Type B pancreatic cell (in vitro differentiated cells): ENCODE data around the gene LOXL3. TPM values are rescaled to one million over a fixed set of nuclear protein-coding genes. Genes with fewer than 3 reads are reported as not detected.

ENCODE experiments used
- DNase-seq: peaks from one replicate; pipeline ENCODE4 v3.0.0; 2021; ENCODE audit warnings: mixed read lengths; ENCODE audit not compliant: unreplicated experiment; ENCODE audit errors: extremely low spot score
- H3K27ac Mint-ChIP-seq: 2 replicates; pipeline ENCODE4 v1.8.0; 2021; ENCODE audit warnings: mild to moderate bottlenecking, mixed read lengths
- H3K27me3 Mint-ChIP-seq: 2 replicates; pipeline ENCODE4 v1.8.0; 2021; ENCODE audit warnings: mixed read lengths
- H3K36me3 Mint-ChIP-seq: 2 replicates; pipeline ENCODE4 v1.8.0; 2021; ENCODE audit warnings: mixed read lengths
- H3K4me1 Mint-ChIP-seq: one replicate; pipeline ENCODE4 v1.8.0; 2021; ENCODE audit warnings: mixed read lengths; ENCODE audit not compliant: unreplicated experiment
- H3K4me3 Mint-ChIP-seq: 2 replicates; pipeline ENCODE4 v1.8.0; 2021; ENCODE audit warnings: mild to moderate bottlenecking, mixed read lengths
- H3K9me3 Mint-ChIP-seq: 2 replicates; pipeline ENCODE4 v1.8.0; 2021; ENCODE audit warnings: mixed read lengths
- total RNA-seq: library from RNA; stranded (reverse); gene quantifications from 2 replicates; pipeline ENCODE4 v1.2.1, GENCODE V29; 2021; ENCODE audit warnings: low replicate concordance
- TF ChIP-seq, protein P1 (sequence below): fragments of 200-600 bp; sonication (generic); conservative IDR thresholded peaks from 2 replicates; pipeline ENCODE4 v1.5.0; 2021; ENCODE audit warnings: antibody characterized with exemption, mild to moderate bottlenecking

LOXL3 gene
- total RNA-seq, 1 donor from 2014 or later, result 23.8 TPM

DNA sequence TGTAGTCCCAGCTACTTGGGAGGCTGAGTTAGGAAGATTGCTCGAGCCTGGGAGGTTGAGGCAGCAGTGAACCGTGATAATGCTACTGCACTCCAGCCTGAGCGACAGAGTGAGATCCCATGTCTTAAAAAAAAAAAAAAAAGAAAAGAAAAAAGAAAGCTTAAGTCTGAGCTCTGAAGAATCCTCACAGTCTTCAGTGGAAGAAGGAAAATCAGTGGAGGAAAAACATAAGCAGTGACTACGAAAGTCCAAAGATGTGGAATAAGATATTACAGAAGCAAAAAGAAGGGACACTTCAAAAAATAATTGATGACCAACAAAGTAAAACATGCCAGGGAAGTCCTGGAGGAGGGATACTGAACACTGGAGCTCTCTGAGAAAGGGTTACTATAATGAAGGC lies 43.5 kb downstream of the LOXL3 start:
- Mint-ChIP-seq H3K4me1 (peaks cover 15% of the 10 kb centered on the region), H3K27ac (no peak overlapping the region), H3K36me3 (peaks cover 8% of the 10 kb centered on the region), H3K27me3 (peaks cover 65% of the 10 kb centered on the region), H3K4me3 (no peak overlapping the region), H3K9me3 (no peaks in the 10 kb centered on the region)
- DNase-seq, result no peak
- TF ChIP-seq, protein P1, sequence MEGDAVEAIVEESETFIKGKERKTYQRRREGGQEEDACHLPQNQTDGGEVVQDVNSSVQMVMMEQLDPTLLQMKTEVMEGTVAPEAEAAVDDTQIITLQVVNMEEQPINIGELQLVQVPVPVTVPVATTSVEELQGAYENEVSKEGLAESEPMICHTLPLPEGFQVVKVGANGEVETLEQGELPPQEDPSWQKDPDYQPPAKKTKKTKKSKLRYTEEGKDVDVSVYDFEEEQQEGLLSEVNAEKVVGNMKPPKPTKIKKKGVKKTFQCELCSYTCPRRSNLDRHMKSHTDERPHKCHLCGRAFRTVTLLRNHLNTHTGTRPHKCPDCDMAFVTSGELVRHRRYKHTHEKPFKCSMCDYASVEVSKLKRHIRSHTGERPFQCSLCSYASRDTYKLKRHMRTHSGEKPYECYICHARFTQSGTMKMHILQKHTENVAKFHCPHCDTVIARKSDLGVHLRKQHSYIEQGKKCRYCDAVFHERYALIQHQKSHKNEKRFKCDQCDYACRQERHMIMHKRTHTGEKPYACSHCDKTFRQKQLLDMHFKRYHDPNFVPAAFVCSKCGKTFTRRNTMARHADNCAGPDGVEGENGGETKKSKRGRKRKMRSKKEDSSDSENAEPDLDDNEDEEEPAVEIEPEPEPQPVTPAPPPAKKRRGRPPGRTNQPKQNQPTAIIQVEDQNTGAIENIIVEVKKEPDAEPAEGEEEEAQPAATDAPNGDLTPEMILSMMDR, result no peak

- Mint-ChIP-seq H3K9me3 (no peaks in the 10 kb centered on the region), H3K27ac (peak overlapping the region; percentile 99), H3K36me3 (peaks cover 22% of the 10 kb centered on the region), H3K4me3 (peak overlapping the region; percentile 99), H3K4me1 (peaks cover 26% of the 10 kb centered on the region), H3K27me3 (peaks cover 73% of the 10 kb centered on the region)
- DNase-seq, result peak; percentile 77
- TF ChIP-seq, protein P1, result no peak
Measured at GRCh38 chr2:74507926-74508520, 45.7 kb downstream of the LOXL3 start.

DNA sequence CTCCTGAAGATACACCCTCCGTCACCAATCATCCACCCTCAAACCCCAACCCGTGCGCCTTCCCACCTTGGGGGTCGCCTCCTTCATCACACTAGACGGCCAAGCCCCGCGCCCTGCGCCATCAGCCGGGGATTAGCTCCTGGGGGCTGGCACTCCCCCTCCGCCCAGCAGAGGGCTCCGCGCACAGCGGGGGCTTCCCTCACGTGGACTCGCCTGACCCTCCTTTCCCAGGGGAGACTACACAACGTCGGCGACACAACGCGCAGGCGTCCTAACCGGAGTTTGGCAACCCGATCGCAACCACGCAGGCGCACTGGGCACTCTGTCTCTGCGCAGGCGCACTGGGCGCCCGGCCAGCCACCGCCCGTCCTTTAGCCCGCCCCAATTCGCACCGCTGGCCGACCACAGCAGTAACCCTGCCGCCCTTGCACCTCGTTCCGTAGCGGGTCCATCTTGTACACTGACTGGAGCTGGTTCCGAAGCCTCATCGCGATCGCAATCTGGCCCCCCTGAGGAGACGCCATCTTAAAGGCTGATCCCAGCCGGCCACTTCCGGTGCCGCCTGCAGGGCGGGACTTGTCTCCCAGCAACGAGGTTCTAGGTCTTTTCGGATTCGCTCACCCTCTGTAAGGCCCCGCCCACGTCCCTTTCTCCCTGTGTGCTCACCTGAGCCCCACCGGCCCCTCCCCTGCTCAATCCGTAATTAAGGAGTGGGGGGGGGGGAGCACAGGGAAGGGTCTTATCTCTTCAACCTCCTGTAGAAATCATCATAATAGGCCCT lies 46.4 kb downstream of the LOXL3 start, which contains the start of gene PCGF1:
PCGF1 (minus strand) TSS at position 551 of the 781 bp plus-strand sequence; CDS start at position 524, 27 bp downstream.
- Mint-ChIP-seq H3K27me3 (peaks cover 72% of the 10 kb centered on the region), H3K4me3 (peak within 1 kb of the TSS; percentile 99), H3K4me1 (peaks cover 30% of the 10 kb centered on the region), H3K27ac (peak within 1 kb of the TSS; percentile 99), H3K36me3 (peaks cover 22% of the 10 kb centered on the region), H3K9me3 (no peaks in the 10 kb centered on the region)
- TF ChIP-seq, protein P1, result peak; percentile 75
- DNase-seq, result peak; percentile 96

DNA sequence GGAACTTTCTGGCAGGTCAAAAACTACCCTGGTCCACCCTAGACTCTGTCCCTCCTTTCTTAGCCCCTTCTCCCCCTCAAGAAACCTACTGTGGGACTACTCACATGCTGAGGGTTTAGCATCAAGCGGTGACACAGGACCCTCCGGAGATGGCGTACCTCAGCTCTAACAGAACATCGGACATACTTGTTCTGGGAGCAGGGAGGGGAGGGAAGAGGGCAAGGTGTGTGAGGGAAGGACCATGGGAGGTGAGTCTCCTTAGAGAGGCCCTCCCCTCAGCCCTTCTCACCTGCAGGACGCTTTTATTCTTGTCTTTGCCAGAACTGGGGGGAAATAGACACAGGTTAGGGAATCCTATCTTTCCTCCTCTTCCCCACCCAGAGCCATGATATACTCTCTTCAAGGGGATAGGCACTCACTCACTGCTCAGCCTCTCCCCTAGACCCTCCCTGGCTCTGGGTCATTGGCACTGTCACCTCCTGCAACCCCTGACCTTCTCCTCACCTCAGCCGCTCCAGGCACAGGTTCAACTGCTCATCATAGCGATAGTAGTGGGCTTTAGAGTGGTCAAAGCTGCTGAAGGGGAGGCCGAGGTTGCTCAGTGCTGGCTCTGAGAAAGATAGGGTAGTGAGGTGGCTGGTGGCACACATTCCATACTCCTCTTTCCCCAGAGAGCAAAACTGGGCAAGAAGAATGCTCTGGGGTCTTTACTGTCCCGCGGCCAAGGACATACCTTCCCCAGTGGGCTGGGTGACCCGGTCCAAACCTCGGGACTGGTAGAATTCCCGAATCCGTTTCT lies 48.1 kb downstream of the LOXL3 start:
- Mint-ChIP-seq H3K27me3 (peaks cover 73% of the 10 kb centered on the region), H3K9me3 (no peaks in the 10 kb centered on the region), H3K36me3 (peaks cover 22% of the 10 kb centered on the region), H3K4me1 (peaks cover 45% of the 10 kb centered on the region), H3K27ac (no peak overlapping the region), H3K4me3 (peak overlapping the region; percentile 86)
- TF ChIP-seq, protein P1, result no peak
- no peak for DNase-seq

DNA sequence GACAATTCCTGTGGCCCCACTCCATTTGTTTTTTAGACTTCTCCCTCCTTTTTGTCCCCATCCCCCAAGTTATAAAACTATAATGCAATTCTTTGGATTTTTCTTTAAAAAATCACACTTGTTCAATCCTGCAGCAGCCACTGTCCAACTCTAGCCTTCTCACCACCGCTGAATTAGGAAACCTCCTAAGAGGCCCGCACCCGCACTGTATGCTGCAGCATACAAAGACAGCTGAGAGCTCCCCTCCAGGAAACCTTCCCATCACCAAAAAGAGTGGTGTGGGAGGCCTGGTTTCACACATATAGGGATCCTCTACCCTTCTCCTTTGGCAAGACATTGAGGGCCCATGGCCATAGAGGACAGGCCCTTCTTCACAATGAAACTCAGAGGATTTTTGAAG lies 49.2 kb downstream of the LOXL3 start:
- Mint-ChIP-seq H3K9me3 (no peaks in the 10 kb centered on the region), H3K27me3 (peaks cover 73% of the 10 kb centered on the region), H3K27ac (peak overlapping the region; percentile 51), H3K4me1 (peaks cover 45% of the 10 kb centered on the region), H3K36me3 (peaks cover 22% of the 10 kb centered on the region), H3K4me3 (peak overlapping the region; percentile 86)
- no peak for DNase-seq
- TF ChIP-seq, protein P1, result no peak
